HepG2 (cell line): ENCODE results near the gene PPP1CA. TPM values are rescaled to one million over a fixed set of nuclear protein-coding genes. Genes with fewer than 3 reads are reported as not detected.

Experiments
- ATF5 ChIP-seq: sonication (generic); formaldehyde crosslinking; IDR thresholded peaks from 2 replicates; pipeline ENCODE4 v1.4.0; 2020; ENCODE audit warnings: mild to moderate bottlenecking, low read depth, missing genetic modification reagents
- ATF6 ChIP-seq: sonication (generic); formaldehyde crosslinking; conservative IDR thresholded peaks from 2 replicates; pipeline ENCODE4 v1.4.0; 2020; ENCODE audit warnings: missing genetic modification reagents
- CHD4 ChIP-seq: fragments of 200-600 bp; sonication (generic); IDR thresholded peaks from 2 replicates; pipeline ENCODE4 v1.7.0; 2017; ENCODE audit warnings: mild to moderate bottlenecking, low read length, borderline replicate concordance
- FOXO1 ChIP-seq: sonication (generic); formaldehyde crosslinking; IDR thresholded peaks from 2 replicates; pipeline ENCODE4 v1.4.0; 2020; ENCODE audit warnings: missing genetic modification reagents
- HDAC2 ChIP-seq: sonication (generic); formaldehyde crosslinking; IDR thresholded peaks from 2 replicates; pipeline ENCODE4 v1.4.0; 2020; ENCODE audit warnings: missing genetic modification reagents
- POGZ ChIP-seq: sonication (generic); formaldehyde crosslinking; IDR thresholded peaks from 2 replicates; pipeline ENCODE4 v1.4.0; 2020; ENCODE audit warnings: mild to moderate bottlenecking, missing genetic modification reagents
- SMARCC2 ChIP-seq: fragments of 450-650 bp; IDR thresholded peaks from 2 replicates; pipeline ENCODE4 v1.6.1; 2017; ENCODE audit warnings: antibody characterized with exemption, mild to moderate bottlenecking
- SPEN ChIP-seq: sonication (generic); formaldehyde crosslinking; IDR thresholded peaks from 2 replicates; pipeline ENCODE4 v1.5.1; 2020; ENCODE audit warnings: low read depth, mild to moderate bottlenecking, missing genetic modification reagents
- ZBTB40 ChIP-seq, 2 experiments: fragments of 450-650 bp in 1 of 2; sonication (generic) in 1 of 2; formaldehyde crosslinking in 1 of 2; IDR thresholded peaks; 2 replicates each; pipeline versions ENCODE4 v1.6.1 to v1.8.0; 2016 to 2022; ENCODE audit warnings: antibody characterized with exemption in 1 of 2, mild to moderate bottlenecking in 1 of 2, missing genetic modification reagents in 1 of 2
- ZNF225 ChIP-seq: sonication (generic); formaldehyde crosslinking; IDR thresholded peaks from 2 replicates; pipeline ENCODE4 v1.4.0; 2020; ENCODE audit warnings: mild to moderate bottlenecking, missing genetic modification reagents
- ZNF563 ChIP-seq: sonication (generic); formaldehyde crosslinking; IDR thresholded peaks from 2 replicates; pipeline ENCODE4 v1.8.0; 2022; ENCODE audit warnings: mild to moderate bottlenecking, moderate library complexity, missing genetic modification reagents
- polyA plus RNA-seq, 8 experiments: library from polyadenylated mRNA; depleted of rRNA in 3 of 8; stranded (reverse) in 7 of 8; unstranded in 1 of 8; fragments of >200 nt; fragmentation: Illumina TruSeq in 4 of 8; extraction: Trizol in 4 of 8; gene quantifications; 2 replicates each; pipeline versions ENCODE4 v1.2.1 to v1.2.3, GENCODE V29; 2011 to 2016; ENCODE audit warnings: low read depth in 4 of 8, missing spikeins in 1 of 8, mixed read lengths in 1 of 8; ENCODE audit not compliant: insufficient read depth in 1 of 8
- total RNA-seq, 5 experiments: library from RNA; depleted of rRNA; stranded (reverse); fragments of >200 nt; fragmentation: Illumina TruSeq; extraction: Trizol; gene quantifications; 2 replicates each; pipeline ENCODE4 v1.2.3, GENCODE V29; 2016; ENCODE audit warnings: low read depth in 1 of 5

PPP1CA gene
- total and polyA plus RNA-seq, 2 of the 13 experiments (the other 11 are each of a cell fraction or from before 2014, with no cell fraction given) = 149 to 170 TPM

- TF ChIP-seq ZBTB40 (IDR thresholded peaks at IDR 0.05) (no peak), ZBTB40 (CRISPR knock-in tag; IDR thresholded peaks at IDR 0.05) (peak; percentile 54; the same call in 1 of the 2 replicates), HDAC2 (CRISPR knock-in tag) (peak; percentile 74), SPEN (CRISPR knock-in tag) (peak; percentile 95), CHD4 (no peak), ZNF563 (CRISPR knock-in tag) (peak; percentile 16; the same call in 1 of the 2 replicates), POGZ (peak; percentile 80), ZNF225 (peak; percentile 44; the same call in 1 of the 2 replicates), FOXO1 (CRISPR knock-in tag) (peak; percentile 62), SMARCC2 (no peak), ATF5 (CRISPR knock-in tag) (no peak), ATF6 (peak; percentile 84; the same call in 1 of the 2 replicates)
Observed at GRCh38 chr11:67428052-67429001, 26.7 kb upstream of the PPP1CA start, which contains the start of gene RPS6KB2 (continued).
